ENCODE data around the gene ONECUT3. TPM values are rescaled to one million over a fixed set of nuclear protein-coding genes. Genes with fewer than 3 reads are reported as not detected.
A peak's percentile ranks its signal among the peaks of the same experiment; 100 is the strongest.

ONECUT3 gene
- total and polyA plus RNA-seq, 9 of the 15 experiments (the other 6 are each of a cell fraction or from before 2014, with no cell fraction given): not detected

DNA sequence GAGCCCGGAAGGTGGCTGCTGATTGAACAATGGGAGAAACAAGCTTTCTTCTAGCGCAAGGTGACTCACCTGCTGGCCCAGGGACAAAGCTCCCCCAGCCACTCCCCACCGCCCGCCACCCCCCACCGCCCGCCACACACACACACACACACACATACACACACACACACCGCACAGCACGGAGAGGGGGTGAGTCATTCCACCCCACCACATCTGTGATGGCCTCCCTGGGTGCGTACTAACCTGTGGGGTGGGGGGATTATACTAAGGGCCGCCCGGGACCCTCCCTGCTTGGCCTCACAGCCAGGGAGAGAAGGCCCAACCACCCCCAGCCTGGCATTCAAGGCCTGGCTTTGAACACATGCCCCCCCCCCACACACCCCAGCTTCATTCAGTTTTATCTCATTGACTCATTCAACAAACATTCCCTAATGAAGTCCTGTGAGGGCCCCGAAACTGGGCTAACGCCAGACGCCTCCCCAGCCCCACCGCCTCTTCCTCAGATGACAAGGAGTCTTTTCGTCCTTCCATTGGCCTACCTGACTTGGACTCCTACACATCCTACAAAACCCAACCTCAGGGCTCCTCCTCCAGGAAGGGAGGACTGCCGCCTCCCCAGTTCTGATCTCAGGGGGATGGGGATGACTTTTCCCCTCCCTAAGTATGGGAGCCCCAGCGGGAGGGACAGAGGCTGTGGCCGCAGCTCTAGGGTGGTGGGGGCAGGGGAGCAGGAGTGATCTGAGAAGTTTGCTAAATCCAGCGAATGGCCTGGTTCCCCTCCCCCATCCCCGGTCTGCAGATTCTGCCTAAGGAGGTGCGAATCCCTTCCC lies 5.8 kb upstream of the ONECUT3 start (continued):
- no peak for TF ChIP-seq IRF2 (CRISPR knock-in tag; IDR thresholded peaks at IDR 0.05)
- no peak for TF ChIP-seq ZNF347 (CRISPR knock-in tag; IDR thresholded peaks at IDR 0.05; ENCODE audit: low read depth)
- TF ChIP-seq PTBP1 (IDR thresholded peaks at IDR 0.05; ENCODE audit: low read depth, low read length): no peak
- TF ChIP-seq, protein P1, sequence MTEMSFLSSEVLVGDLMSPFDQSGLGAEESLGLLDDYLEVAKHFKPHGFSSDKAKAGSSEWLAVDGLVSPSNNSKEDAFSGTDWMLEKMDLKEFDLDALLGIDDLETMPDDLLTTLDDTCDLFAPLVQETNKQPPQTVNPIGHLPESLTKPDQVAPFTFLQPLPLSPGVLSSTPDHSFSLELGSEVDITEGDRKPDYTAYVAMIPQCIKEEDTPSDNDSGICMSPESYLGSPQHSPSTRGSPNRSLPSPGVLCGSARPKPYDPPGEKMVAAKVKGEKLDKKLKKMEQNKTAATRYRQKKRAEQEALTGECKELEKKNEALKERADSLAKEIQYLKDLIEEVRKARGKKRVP (CRISPR knock-in tag; IDR thresholded peaks at IDR 0.05): no peak
- TF ChIP-seq KHSRP (IDR thresholded peaks at IDR 0.05): no peak
- no peak for TF ChIP-seq FOXK1 (CRISPR knock-in tag; IDR thresholded peaks at IDR 0.05; ENCODE audit: borderline replicate concordance)
- TF ChIP-seq CBFB (CRISPR knock-in tag; IDR thresholded peaks at IDR 0.05): no peak
- TF ChIP-seq ZNF785 (CRISPR knock-in tag; IDR thresholded peaks at IDR 0.05): no peak
- no peak for TF ChIP-seq TAF7 (tag; IDR thresholded peaks at IDR 0.05)
- TF ChIP-seq ZFP30 (CRISPR knock-in tag; IDR thresholded peaks at IDR 0.05; ENCODE audit: borderline replicate concordance): no peak
- no peak for TF ChIP-seq LCOR (CRISPR knock-in tag; IDR thresholded peaks at IDR 0.05)
- TF ChIP-seq NFXL1 (CRISPR knock-in tag; IDR thresholded peaks at IDR 0.05): no peak
- peak; percentile 4; the same call in 1 of the 2 replicates for TF ChIP-seq NFE2 (IDR thresholded peaks at IDR 0.05; ENCODE audit: low read depth)
- TF ChIP-seq FOS (IDR thresholded peaks at IDR 0.05; ENCODE audit: extremely low read depth, insufficient read length): peak; percentile 28
- no peak for TF ChIP-seq RBFOX2 (IDR thresholded peaks at IDR 0.05; ENCODE audit: low read depth, low read length)
- no peak for TF ChIP-seq PHTF2 (CRISPR knock-in tag; IDR thresholded peaks at IDR 0.05)
- TF ChIP-seq, protein P2, sequence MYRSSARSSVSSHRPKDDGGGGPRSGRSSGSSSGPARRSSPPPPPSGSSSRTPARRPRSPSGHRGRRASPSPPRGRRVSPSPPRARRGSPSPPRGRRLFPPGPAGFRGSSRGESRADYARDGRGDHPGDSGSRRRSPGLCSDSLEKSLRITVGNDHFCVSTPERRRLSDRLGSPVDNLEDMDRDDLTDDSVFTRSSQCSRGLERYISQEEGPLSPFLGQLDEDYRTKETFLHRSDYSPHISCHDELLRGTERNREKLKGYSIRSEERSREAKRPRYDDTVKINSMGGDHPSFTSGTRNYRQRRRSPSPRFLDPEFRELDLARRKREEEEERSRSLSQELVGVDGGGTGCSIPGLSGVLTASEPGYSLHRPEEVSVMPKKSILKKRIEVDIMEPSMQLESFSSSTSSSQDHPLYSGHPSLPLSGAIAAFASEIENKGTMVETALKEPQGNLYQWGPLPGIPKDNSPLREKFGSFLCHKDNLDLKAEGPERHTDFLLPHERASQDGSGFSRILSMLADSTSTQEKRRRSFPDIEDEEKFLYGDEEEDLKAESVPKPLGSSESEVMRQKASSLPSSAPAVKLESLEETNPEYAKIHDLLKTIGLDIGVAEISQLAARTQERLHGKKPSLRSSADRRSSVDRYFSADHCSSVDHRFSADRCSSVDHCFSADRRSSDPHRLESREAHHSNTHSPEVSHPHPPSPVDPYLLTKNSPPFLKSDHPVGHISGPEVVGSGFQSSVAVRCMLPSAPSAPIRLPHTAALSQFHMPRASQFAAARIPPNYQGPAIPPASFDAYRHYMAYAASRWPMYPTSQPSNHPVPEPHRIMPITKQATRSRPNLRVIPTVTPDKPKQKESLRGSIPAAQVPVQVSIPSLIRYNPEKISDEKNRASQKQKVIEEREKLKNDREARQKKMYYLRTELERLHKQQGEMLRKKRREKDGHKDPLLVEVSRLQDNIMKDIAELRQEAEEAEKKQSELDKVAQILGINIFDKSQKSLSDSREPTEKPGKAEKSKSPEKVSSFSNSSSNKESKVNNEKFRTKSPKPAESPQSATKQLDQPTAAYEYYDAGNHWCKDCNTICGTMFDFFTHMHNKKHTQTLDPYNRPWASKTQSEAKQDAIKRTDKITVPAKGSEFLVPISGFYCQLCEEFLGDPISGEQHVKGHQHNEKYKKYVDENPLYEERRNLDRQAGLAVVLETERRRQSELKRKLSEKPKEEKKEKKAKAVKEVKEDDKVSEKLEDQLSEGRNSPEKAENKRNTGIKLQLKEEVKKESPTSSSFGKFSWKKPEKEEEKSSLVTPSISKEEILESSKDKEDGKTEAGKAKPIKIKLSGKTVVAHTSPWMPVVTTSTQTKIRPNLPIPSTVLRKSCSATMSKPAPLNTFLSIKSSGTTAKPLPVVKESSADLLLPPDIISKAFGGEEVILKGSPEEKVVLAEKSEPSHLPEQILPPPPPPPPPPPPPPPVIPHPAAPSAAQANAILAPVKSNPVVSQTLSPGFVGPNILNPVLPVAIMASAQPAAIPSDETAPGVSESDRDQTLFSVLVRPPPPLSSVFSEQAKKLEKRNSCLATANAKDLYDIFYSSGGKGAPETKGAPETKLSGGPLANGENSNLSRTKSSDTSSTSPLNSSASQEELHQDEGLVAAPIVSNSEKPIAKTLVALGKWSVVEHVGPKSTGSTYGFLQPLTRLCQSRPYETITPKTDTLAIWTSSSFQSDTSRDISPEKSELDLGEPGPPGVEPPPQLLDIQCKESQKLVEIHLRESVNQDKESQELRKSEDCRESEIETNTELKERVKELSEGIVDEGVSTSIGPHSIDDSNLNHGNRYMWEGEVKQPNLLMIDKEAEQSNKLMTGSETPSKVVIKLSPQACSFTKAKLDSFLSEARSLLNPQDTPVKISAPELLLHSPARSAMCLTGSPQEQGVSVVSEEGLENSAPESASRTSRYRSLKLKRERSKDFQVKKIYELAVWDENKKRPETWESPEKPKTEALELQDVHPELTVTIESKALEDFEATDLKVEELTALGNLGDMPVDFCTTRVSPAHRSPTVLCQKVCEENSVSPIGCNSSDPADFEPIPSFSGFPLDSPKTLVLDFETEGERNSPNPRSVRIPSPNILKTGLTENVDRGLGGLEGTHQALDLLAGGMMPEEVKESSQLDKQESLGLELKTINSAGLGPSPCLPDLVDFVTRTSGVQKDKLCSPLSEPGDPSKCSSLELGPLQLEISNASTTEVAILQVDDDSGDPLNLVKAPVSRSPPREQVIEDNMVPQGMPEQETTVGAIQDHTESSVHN (IDR thresholded peaks at IDR 0.05; ENCODE audit: borderline replicate concordance in 1 of 2, low read depth in 1 of 2): peak in 1 of 2 experiments; percentile 20; a peak in 1 of 4 replicates
- TF ChIP-seq, protein P3, sequence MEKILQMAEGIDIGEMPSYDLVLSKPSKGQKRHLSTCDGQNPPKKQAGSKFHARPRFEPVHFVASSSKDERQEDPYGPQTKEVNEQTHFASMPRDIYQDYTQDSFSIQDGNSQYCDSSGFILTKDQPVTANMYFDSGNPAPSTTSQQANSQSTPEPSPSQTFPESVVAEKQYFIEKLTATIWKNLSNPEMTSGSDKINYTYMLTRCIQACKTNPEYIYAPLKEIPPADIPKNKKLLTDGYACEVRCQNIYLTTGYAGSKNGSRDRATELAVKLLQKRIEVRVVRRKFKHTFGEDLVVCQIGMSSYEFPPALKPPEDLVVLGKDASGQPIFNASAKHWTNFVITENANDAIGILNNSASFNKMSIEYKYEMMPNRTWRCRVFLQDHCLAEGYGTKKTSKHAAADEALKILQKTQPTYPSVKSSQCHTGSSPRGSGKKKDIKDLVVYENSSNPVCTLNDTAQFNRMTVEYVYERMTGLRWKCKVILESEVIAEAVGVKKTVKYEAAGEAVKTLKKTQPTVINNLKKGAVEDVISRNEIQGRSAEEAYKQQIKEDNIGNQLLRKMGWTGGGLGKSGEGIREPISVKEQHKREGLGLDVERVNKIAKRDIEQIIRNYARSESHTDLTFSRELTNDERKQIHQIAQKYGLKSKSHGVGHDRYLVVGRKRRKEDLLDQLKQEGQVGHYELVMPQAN (IDR thresholded peaks at IDR 0.05; ENCODE audit: borderline replicate concordance): no peak
